ENCODE results near the gene SPSB3. TPM values are rescaled to one million over a fixed set of nuclear protein-coding genes. Genes with fewer than 3 reads are reported as not detected.

The SPSB3 gene
- total and polyA plus RNA-seq, 9 of the 15 experiments (the other 6 are each of a cell fraction or from before 2014, with no cell fraction given) = 0.39 to 37.4 (median 7.1) TPM

DNA sequence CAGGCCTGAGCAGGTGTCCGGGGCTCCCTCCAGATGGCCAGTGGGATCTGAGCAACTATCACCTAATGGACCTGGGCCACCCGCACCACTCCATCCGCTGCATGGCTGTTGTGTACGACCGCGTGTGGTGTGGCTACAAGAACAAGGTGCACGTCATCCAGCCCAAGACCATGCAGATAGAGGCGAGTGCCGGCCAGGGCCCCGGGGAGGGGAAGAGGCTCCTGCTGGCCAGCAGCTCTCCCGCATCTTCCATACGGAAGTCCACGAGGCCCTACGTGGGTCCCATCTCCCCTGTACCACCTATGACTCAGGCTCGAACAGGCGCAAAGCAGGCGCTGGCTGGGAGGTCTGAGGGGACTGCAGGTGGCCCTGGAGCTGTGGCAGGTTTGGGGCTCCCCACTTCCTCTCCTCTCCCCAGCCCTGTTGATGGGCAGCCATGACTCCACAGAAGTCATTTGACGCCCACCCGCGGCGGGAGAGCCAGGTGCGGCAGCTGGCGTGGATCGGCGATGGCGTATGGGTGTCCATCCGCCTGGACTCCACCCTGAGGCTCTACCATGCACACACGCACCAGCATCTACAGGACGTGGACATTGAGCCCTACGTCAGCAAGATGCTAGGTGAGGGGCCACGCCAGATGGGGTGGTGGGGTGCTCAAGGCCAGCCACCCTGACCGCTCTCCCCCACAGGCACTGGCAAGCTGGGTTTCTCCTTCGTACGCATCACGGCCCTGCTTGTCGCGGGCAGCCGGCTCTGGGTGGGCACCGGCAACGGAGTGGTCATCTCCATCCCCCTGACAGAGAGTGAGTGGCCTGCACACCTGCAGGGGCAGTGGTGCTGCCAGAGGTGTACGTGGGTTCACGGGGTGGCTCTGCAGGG lies 15.0 kb downstream of the SPSB3 start:
- FAIRE-seq = no peak
- Histone ChIP-seq H3K79me2 (ENCODE audit: control insufficient read depth, insufficient read depth, low read length) (peaks cover 25% of the 10 kb centered on the region), H3K27ac (ENCODE audit: extremely low read depth, low read depth, low read length) (no peak overlapping the region), H3K27me3 (ENCODE audit: control insufficient read depth in 2 of 2, insufficient read depth in 2 of 2, low read length in 2 of 2) (no peaks in the 10 kb centered on the region), H3K9me1 (ENCODE audit: control insufficient read depth, insufficient read depth, low read length) (no peaks in the 10 kb centered on the region), H3K4me3 (no peak overlapping the region), H2AFZ (ENCODE audit: low read depth, low read length) (no peak overlapping the region), H3K36me3 (ENCODE audit: control insufficient read depth, insufficient read depth, low read length) (peaks cover 86% of the 10 kb centered on the region; the same call in 2 of the 3 replicates), H3K4me1 (replicated peaks in 1 of 2; ENCODE audit: control insufficient read depth in 2 of 2, insufficient read depth in 2 of 2, low read length in 2 of 2) (peaks cover 22 to 95% of the 10 kb centered on the region in 2 experiments; a peak in 4 of 5 replicates), H3K9me3 (replicated peaks; ENCODE audit: control insufficient read depth, insufficient read depth, low read depth, low read length) (no peaks in the 10 kb centered on the region), H4K20me1 (replicated peaks; ENCODE audit: control insufficient read depth, insufficient read depth, low read length) (0 out of 2 replicates have a peak, but pooled peaks cover 8% of the 10 kb centered on the region), H3K4me2 (ENCODE audit: insufficient read depth, low read length) (no peak overlapping the region), H3K9ac (ENCODE audit: insufficient read depth in 1 of 2, low read depth in 2 of 2, low read length in 2 of 2) (no peak overlapping the region)
- no peak for ATAC-seq
- no peak for DNase-seq (ENCODE audit: extremely low read depth in 1 of 4, low spot score in 3 of 4)
- 95% methylated on average over 27 of the region's 42 CpGs for WGBS (ENCODE audit: insufficient coverage, low coverage, missing lambda C conversion rate)
- ChIA-PET POLR2A (interaction anchor here (0.8 to 1.5 kb wide), 3 partner anchors 8 to 198 kb away, joined by 3 to 4 read pairs (median 4); partner anchors contain the start of gene RPS2), CTCF (ENCODE audit: low intra/inter-chr PET ratio) (no interaction called here)
- TF ChIP-seq, protein P1, sequence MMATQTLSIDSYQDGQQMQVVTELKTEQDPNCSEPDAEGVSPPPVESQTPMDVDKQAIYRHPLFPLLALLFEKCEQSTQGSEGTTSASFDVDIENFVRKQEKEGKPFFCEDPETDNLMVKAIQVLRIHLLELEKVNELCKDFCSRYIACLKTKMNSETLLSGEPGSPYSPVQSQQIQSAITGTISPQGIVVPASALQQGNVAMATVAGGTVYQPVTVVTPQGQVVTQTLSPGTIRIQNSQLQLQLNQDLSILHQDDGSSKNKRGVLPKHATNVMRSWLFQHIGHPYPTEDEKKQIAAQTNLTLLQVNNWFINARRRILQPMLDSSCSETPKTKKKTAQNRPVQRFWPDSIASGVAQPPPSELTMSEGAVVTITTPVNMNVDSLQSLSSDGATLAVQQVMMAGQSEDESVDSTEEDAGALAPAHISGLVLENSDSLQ (IDR thresholded peaks at IDR 0.05) = no peak
- TF ChIP-seq ZBTB33 (CRISPR knock-in tag; IDR thresholded peaks at IDR 0.05) = 0 out of 2 replicates have a peak, but pooled peaks have one; percentile 8
- TF ChIP-seq POLR2G (IDR thresholded peaks at IDR 0.05; ENCODE audit: low read depth, low read length) = peak; percentile 58
- TSS peak; percentile 12 for BruUV-seq (replicated peaks)
- in situ Hi-C loops (cut with MboI) = no loop called here
- intact Hi-C loops (cut with micrococcal nuclease) = no loop called here

Measured in K562 (cell line).